Peyer's patch (tissue), 4 donors: Measurements from ENCODE around the gene CD82.

Experiments used
- POLR2A ChIP-seq, 2 donors: fragments of 450-650 bp; IDR thresholded peaks; one replicate each; pipeline ENCODE4 v1.5.1; 2017; ENCODE audit warnings: antibody characterized with exemption in 2 of 2, mild to moderate bottlenecking in 2 of 2, moderate library complexity in 2 of 2
- TF ChIP-seq, protein P1 (sequence below), 6 experiments: fragments of 450-650 bp in 4 of 6; fragments of 200-600 bp in 2 of 6; sonication (generic) in 1 of 6; IDR thresholded peaks; one replicate each; pipeline ENCODE4 v1.5.1; 2017 to 2019; ENCODE audit warnings: antibody characterized with exemption in 6 of 6, mild to moderate bottlenecking in 3 of 6, moderate library complexity in 1 of 6

GRCh38 chr11:44597358-44598012 is 32.0 kb downstream of the CD82 start:
- no peak for TF ChIP-seq POLR2A (IDR thresholded peaks at IDR 0.05)
- TF ChIP-seq, protein P1, sequence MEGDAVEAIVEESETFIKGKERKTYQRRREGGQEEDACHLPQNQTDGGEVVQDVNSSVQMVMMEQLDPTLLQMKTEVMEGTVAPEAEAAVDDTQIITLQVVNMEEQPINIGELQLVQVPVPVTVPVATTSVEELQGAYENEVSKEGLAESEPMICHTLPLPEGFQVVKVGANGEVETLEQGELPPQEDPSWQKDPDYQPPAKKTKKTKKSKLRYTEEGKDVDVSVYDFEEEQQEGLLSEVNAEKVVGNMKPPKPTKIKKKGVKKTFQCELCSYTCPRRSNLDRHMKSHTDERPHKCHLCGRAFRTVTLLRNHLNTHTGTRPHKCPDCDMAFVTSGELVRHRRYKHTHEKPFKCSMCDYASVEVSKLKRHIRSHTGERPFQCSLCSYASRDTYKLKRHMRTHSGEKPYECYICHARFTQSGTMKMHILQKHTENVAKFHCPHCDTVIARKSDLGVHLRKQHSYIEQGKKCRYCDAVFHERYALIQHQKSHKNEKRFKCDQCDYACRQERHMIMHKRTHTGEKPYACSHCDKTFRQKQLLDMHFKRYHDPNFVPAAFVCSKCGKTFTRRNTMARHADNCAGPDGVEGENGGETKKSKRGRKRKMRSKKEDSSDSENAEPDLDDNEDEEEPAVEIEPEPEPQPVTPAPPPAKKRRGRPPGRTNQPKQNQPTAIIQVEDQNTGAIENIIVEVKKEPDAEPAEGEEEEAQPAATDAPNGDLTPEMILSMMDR (IDR thresholded peaks at IDR 0.05), result no peak
